GM15510 (cell line): ENCODE measurements around the gene AP2S1.

Experiments used
- POLR2A ChIP-seq: IDR thresholded peaks from 3 replicates; pipeline ENCODE4 v1.6.1; 2011; ENCODE audit warnings: borderline replicate concordance; ENCODE audit not compliant: insufficient read length; ENCODE audit errors: extremely low read depth

Gene AP2S1

GRCh38 chr19:46850228-46851203, at the start of gene AP2S1:
Gene AP2S1 (minus strand): TSS chr19:46850846. CDS start chr19:46850766, 80 bp downstream.
- peak; percentile 80 for TF ChIP-seq POLR2A

GRCh38 chr19:46900341-46900740, 49.7 kb upstream of the AP2S1 start:
- TF ChIP-seq POLR2A: no peak

GRCh38 chr19:46898731-46899130, 48.1 kb upstream of the AP2S1 start:
- no peak for TF ChIP-seq POLR2A

- TF ChIP-seq POLR2A: no peak
These were observed 45.6 kb upstream of the AP2S1 start for GRCh38 chr19:46896076-46896794.

- TF ChIP-seq POLR2A: no peak
These were observed 41.9 kb upstream of the AP2S1 start for GRCh38 chr19:46892252-46893179.

- no peak for TF ChIP-seq POLR2A
These were observed 40.0 kb upstream of the AP2S1 start for GRCh38 chr19:46890423-46891170.

- TF ChIP-seq POLR2A: no peak
These were observed 36.7 kb upstream of the AP2S1 start for GRCh38 chr19:46887240-46887782.

- TF ChIP-seq POLR2A: no peak
These were observed 36.0 kb upstream of the AP2S1 start for GRCh38 chr19:46886546-46887239.

- no peak for TF ChIP-seq POLR2A
These were observed 34.8 kb upstream of the AP2S1 start for GRCh38 chr19:46885411-46885810.

- no peak for TF ChIP-seq POLR2A
These were observed 31.4 kb upstream of the AP2S1 start for GRCh38 chr19:46882034-46882433.

GRCh38 chr19:46881092-46881491, 30.4 kb upstream of the AP2S1 start:
- TF ChIP-seq POLR2A: no peak

GRCh38 chr19:46880431-46880830, 29.8 kb upstream of the AP2S1 start:
- no peak for TF ChIP-seq POLR2A

- no peak for TF ChIP-seq POLR2A
These were observed 28.1 kb upstream of the AP2S1 start for GRCh38 chr19:46878613-46879375.

GRCh38 chr19:46875657-46876056, 25.0 kb upstream of the AP2S1 start:
- no peak for TF ChIP-seq POLR2A
